Measurements from ENCODE around the gene CYP4F3.

CYP4F3 gene

DNA sequence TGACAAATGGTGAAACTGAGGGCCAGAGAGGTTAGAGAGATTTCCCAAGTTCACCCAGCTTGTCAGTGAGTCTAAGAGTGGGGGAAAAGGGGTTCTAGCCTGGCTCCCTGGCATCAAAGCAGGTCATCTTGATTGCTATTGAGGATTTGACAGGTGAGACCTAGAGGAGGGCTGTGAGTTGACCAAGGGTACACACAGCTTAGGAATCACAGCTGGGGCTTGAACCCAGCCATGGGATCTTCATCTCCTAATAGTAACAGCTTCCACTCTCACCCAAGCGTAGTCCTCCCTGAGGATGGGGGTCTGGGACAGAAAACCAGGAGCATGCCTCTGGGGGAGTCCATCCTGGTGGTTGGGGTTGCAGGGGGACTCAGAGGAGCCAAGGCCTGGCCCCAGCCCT is 18.9 kb upstream of the CYP4F3 start:
- TF ChIP-seq, protein P1, sequence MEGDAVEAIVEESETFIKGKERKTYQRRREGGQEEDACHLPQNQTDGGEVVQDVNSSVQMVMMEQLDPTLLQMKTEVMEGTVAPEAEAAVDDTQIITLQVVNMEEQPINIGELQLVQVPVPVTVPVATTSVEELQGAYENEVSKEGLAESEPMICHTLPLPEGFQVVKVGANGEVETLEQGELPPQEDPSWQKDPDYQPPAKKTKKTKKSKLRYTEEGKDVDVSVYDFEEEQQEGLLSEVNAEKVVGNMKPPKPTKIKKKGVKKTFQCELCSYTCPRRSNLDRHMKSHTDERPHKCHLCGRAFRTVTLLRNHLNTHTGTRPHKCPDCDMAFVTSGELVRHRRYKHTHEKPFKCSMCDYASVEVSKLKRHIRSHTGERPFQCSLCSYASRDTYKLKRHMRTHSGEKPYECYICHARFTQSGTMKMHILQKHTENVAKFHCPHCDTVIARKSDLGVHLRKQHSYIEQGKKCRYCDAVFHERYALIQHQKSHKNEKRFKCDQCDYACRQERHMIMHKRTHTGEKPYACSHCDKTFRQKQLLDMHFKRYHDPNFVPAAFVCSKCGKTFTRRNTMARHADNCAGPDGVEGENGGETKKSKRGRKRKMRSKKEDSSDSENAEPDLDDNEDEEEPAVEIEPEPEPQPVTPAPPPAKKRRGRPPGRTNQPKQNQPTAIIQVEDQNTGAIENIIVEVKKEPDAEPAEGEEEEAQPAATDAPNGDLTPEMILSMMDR (conservative IDR thresholded peaks at IDR 0.05; ENCODE audit: control insufficient read depth, insufficient read depth, low read depth, low read length): no peak
- H3K4me3 ChIP-seq (ENCODE audit: control insufficient read depth, low read depth, low read length): no peak overlapping the region
- DNase-seq (ENCODE audit: low read depth): no peak

DNA sequence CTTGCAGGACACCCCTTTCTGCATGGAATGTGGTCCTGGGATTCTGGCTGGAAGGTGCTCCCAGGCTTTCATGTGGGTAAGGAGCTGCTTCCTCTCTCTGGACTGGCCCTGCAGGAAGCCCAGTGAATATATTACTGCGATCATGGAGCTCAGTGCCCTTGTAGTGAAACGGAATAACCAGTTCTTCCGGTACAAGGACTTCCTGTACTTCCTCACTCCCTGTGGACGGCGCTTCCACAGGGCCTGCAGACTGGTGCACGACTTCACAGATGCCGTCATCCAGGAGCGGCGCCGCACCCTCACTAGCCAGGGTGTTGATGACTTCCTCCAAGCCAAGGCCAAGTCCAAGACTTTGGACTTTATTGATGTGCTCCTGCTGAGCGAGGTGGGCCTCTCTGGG is 17.7 kb upstream of the CYP4F3 start:
- no peak overlapping the region for H3K4me3 ChIP-seq (ENCODE audit: control insufficient read depth, low read depth, low read length)
- TF ChIP-seq, protein P1 (conservative IDR thresholded peaks at IDR 0.05; ENCODE audit: control insufficient read depth, insufficient read depth, low read depth, low read length): no peak
- no peak for DNase-seq (ENCODE audit: low read depth)

DNA sequence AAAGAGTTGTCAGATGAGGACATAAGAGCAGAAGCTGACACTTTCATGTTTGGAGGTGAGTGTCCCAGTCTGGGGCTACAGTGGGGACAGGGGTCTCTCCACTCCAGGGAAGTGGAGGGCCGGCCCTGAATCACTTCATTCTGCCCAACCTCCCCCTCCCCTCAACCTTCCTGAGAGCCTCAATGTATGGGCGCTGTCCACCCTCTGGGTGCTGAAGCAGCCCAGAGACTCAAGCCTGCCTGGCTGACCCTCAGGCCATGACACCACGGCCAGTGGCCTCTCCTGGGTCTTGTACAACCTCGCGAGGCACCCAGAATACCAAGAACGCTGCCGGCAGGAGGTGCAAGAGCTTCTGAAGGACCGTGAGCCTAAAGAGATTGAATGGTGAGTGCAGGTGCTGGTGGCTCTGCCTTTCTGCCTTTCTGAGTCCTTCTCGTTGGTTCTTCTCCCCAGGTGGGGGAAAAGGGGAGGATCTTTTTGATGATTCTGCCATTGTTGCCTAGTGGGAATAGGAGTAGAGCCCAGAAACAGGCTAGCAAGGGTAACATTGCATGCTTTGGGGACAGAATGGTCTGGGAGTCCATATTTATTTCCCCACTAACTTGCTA is 16.9 kb upstream of the CYP4F3 start:
- DNase-seq (ENCODE audit: low read depth): no peak
- TF ChIP-seq, protein P1 (conservative IDR thresholded peaks at IDR 0.05; ENCODE audit: control insufficient read depth, insufficient read depth, low read depth, low read length): no peak

DNA sequence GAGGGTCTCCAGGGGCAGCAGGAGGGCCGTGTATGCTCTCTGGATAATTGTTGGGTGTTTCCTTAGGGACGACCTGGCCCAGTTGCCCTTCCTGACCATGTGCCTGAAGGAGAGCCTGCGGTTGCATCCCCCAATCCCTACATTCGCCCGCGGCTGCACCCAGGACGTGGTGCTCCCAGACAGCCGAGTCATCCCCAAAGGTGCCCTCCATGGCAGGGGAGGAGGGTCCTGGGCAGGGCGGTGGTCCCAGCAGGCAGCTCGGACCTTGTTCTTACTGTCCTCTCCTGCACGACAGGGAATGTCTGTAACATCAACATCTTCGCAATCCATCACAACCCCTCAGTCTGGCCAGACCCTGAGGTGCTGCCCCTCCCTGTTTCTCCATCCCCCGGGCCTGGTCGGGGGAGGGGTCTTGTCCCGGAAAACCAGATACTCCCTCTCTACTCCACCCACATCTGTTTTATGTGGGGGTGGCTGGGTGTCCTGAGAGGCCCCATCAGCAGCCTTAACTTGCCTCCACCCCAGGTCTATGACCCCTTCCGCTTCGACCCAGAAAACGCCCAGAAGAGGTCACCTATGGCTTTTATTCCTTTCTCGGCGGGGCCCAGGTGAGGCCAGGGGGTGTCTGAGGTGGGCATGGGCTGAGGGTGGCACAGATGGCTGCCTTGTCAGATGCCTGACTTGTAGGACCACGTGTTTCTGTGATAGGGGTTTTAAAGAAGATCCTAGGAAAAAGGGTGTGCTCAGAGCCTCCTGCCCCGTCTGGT is 12.3 kb upstream of the CYP4F3 start:
- DNase-seq (ENCODE audit: low read depth): no peak
- no peak overlapping the region for H3K4me3 ChIP-seq (ENCODE audit: control insufficient read depth, low read depth, low read length)
- TF ChIP-seq, protein P1 (conservative IDR thresholded peaks at IDR 0.05; ENCODE audit: control insufficient read depth, insufficient read depth, low read depth, low read length): no peak

More for the DNA sequence above, 16.9 kb upstream of the CYP4F3 start:
- H3K4me3 ChIP-seq (ENCODE audit: control insufficient read depth, low read depth, low read length): no peak overlapping the region

DNA sequence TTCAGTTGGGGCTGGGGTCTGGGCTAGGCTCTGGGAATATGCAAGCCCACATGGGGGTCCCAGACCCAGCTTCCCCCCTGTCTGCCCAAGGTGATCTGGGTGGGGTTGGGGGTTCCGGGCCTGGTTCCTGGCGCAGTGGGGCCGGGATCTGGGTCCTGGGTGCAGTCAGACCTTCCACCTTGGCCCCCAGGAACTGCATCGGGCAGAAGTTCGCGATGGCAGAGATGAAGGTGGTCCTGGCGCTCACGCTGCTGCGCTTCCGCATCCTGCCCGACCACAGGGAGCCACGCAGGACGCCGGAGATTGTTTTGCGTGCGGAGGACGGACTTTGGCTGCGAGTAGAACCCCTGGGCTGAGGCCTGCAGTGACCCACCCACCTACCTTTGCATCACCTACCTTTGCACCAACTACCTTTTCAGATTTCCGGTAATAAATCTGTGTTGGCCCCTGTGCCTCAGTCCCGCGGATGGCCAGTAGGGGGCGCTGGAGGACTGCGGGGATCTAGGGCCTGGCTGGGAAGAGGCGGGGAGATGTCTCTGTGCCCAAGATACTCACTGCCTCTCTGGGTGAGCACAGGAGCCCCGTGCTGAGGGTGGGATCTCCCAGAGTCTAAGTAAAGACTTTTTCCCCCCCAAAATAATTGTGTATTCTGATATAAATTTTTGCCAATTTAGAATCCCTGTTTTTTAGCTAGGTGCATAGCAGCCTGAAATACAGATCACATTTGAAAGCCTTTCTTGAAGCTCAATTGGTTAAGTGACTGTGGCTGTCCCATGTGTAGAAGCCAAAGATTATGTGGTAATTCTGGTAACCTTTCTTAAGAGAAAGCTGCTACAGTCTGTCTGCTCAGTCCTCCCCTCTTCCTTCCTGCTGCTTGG is 11.5 kb upstream of the CYP4F3 start:
- peak; percentile 40 for DNase-seq (ENCODE audit: low read depth)
- no peak overlapping the region for H3K4me3 ChIP-seq (ENCODE audit: control insufficient read depth, low read depth, low read length)
- TF ChIP-seq, protein P1 (conservative IDR thresholded peaks at IDR 0.05; ENCODE audit: control insufficient read depth, insufficient read depth, low read depth, low read length): peak; percentile 82

DNA sequence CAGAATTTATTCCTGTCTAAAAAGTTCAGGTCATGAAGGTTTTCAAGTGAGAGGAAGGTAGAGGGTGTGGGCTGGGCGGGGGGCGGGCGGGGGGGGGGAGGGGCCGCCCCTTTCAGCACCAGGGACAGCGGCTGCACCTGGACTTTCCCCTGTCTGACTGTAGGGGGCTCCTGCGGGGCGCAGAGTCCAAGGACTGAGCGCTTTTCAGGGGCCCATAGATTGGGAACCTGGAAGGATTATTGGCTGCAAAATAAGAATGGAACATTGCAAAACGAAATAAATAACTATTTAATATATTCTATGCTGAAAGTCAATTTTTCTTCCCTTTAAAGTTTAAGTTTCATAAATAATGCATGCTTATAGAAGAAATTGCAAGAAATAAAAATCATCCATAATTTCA is 8.9 kb upstream of the CYP4F3 start:
- peak; percentile 1 for DNase-seq (ENCODE audit: low read depth)
- H3K4me3 ChIP-seq (ENCODE audit: control insufficient read depth, low read depth, low read length): no peak overlapping the region
- TF ChIP-seq, protein P1 (conservative IDR thresholded peaks at IDR 0.05; ENCODE audit: control insufficient read depth, insufficient read depth, low read depth, low read length): peak; percentile 40

All from fibroblast of mammary gland (primary cell).